MM.1S (cell line): ENCODE measurements around the gene BANK1.

Experiments used
- DNase-seq: peaks from one replicate; pipeline ENCODE4 v3.0.0-alpha.2; 2015
- H2AFZ ChIP-seq: fragments of 300-600 bp; sonication (generic); 2 replicates; pipeline ENCODE4 v1.6.0; 2016; ENCODE audit warnings: antibody characterized with exemption, low read length
- H3F3A ChIP-seq: fragments of 300-600 bp; sonication (generic); 2 replicates; pipeline ENCODE4 v1.6.1; 2016; ENCODE audit warnings: mild to moderate bottlenecking, antibody characterized with exemption, low read length, moderate library complexity, mixed read lengths; ENCODE audit not compliant: insufficient read depth
- H3K27ac ChIP-seq: fragments of 300-600 bp; sonication (generic); 2 replicates; pipeline ENCODE4 v1.5.1; 2016; ENCODE audit warnings: mild to moderate bottlenecking, low read length
- H3K27me3 ChIP-seq: fragments of 300-600 bp; sonication (generic); replicated peaks from 2 replicates; pipeline ENCODE4 v1.6.0; 2016; ENCODE audit warnings: low read length; ENCODE audit not compliant: insufficient read depth
- H3K36me3 ChIP-seq: fragments of 300-600 bp; sonication (generic); replicated peaks from 2 replicates; pipeline ENCODE4 v1.6.1; 2016; ENCODE audit warnings: mild to moderate bottlenecking, low read length, mixed read lengths; ENCODE audit not compliant: insufficient read depth
- H3K4me1 ChIP-seq: fragments of 300-600 bp; sonication (generic); 2 replicates; pipeline ENCODE4 v1.6.1; 2016; ENCODE audit warnings: low read length, mixed read lengths
- H3K4me2 ChIP-seq: fragments of 300-600 bp; sonication (generic); 2 replicates; pipeline ENCODE4 v1.6.0; 2016; ENCODE audit warnings: low read depth, low read length
- H3K4me3 ChIP-seq: fragments of 300-600 bp; sonication (generic); 2 replicates; pipeline ENCODE4 v1.5.1; 2016; ENCODE audit warnings: low read length, mixed read lengths
- H3K79me2 ChIP-seq: fragments of 300-600 bp; sonication (generic); 2 replicates; pipeline ENCODE4 v1.6.1; 2016; ENCODE audit warnings: mixed run types, low read length, mixed read lengths
- H3K9ac ChIP-seq: fragments of 300-600 bp; sonication (generic); 2 replicates; pipeline ENCODE4 v1.6.1; 2016; ENCODE audit warnings: low read length, mixed read lengths
- H3K9me2 ChIP-seq: fragments of 300-600 bp; sonication (generic); replicated peaks from 2 replicates; pipeline ENCODE4 v1.6.1; 2016; ENCODE audit warnings: mild to moderate bottlenecking, low read length, mixed read lengths; ENCODE audit not compliant: insufficient read depth
- H3K9me3 ChIP-seq: fragments of 300-600 bp; sonication (generic); replicated peaks from 2 replicates; pipeline ENCODE4 v1.6.1; 2016; ENCODE audit warnings: mild to moderate bottlenecking, low read length, mixed read lengths; ENCODE audit not compliant: insufficient read depth
- H4K20me1 ChIP-seq: fragments of 300-600 bp; sonication (generic); 2 replicates; pipeline ENCODE4 v1.6.1; 2016; ENCODE audit warnings: mild to moderate bottlenecking, low read length, moderate library complexity, mixed read lengths; ENCODE audit not compliant: insufficient read depth
- CTCF ChIP-seq: fragments of 300-600 bp; sonication (generic); IDR thresholded peaks from 2 replicates; pipeline ENCODE4 v1.5.1; 2016; ENCODE audit warnings: antibody characterized with exemption, low read length, mixed read lengths
- EZH2 ChIP-seq: fragments of 300-600 bp; sonication (generic); optimal IDR thresholded peaks from 2 replicates; pipeline ENCODE3; 2017; ENCODE audit warnings: low read depth, mild to moderate bottlenecking, antibody characterized with exemption, low read length, mixed read lengths
- EZH2phosphoT487 ChIP-seq: fragments of 300-600 bp; sonication (generic); IDR thresholded peaks from 2 replicates; pipeline ENCODE4 v1.6.1; 2018; ENCODE audit warnings: antibody characterized with exemption, low read length

Gene BANK1

GRCh38 chr4:101790521-101791181, at the start of gene BANK1:
BANK1 (plus strand) TSS chr4:101790730; CDS start chr4:101790881, 151 bp downstream.
- 0 out of 2 replicates have a peak within 1 kb of the TSS, but pooled peaks have one; percentile 19 for H2AFZ ChIP-seq
- H3K9ac ChIP-seq = no peak within 1 kb of the TSS
- no peaks in the 10 kb centered on the region for H3K79me2 ChIP-seq
- H3K4me1 ChIP-seq = peaks cover 7% of the 10 kb centered on the region
- H3K4me3 ChIP-seq = peak within 1 kb of the TSS; percentile 32
- H3K4me2 ChIP-seq = peak within 1 kb of the TSS; percentile 59
- no peaks in the 10 kb centered on the region for H3F3A ChIP-seq
- no peaks in the 10 kb centered on the region for H3K9me3 ChIP-seq
- peak; percentile 87 for DNase-seq
- no peaks in the 10 kb centered on the region for H3K27me3 ChIP-seq
- no peaks in the 10 kb centered on the region; the same call in 1 of the 2 replicates for H3K9me2 ChIP-seq
- no peaks in the 10 kb centered on the region for H3K36me3 ChIP-seq
- TF ChIP-seq CTCF = peak; percentile 22; the same call in 1 of the 2 replicates
- TF ChIP-seq EZH2phosphoT487 = no peak
- H3K27ac ChIP-seq = peak within 1 kb of the TSS; percentile 17; the same call in 1 of the 2 replicates
- no peaks in the 10 kb centered on the region for H4K20me1 ChIP-seq

- H3K4me3 ChIP-seq = no peak overlapping the region
- H2AFZ ChIP-seq = no peak overlapping the region
- no peaks in the 10 kb centered on the region for H3K9me2 ChIP-seq
- H3K36me3 ChIP-seq = no peaks in the 10 kb centered on the region
- H4K20me1 ChIP-seq = no peaks in the 10 kb centered on the region
- no peaks in the 10 kb centered on the region for H3K27me3 ChIP-seq
- no peaks in the 10 kb centered on the region for H3F3A ChIP-seq
- H3K4me2 ChIP-seq = no peak overlapping the region
- no peaks in the 10 kb centered on the region for H3K9me3 ChIP-seq
- DNase-seq = no peak
- H3K9ac ChIP-seq = no peak overlapping the region
- H3K79me2 ChIP-seq = no peaks in the 10 kb centered on the region
- H3K27ac ChIP-seq = no peak overlapping the region
- no peak for TF ChIP-seq EZH2
- no peaks in the 10 kb centered on the region for H3K4me1 ChIP-seq
Observed at GRCh38 chr4:101753721-101754120, 36.8 kb upstream of the BANK1 start.

GRCh38 chr4:101756181-101756580, 34.3 kb upstream of the BANK1 start:
- TF ChIP-seq EZH2phosphoT487 = no peak
- no peak for TF ChIP-seq EZH2
- no peak for TF ChIP-seq CTCF
- H3K4me2 ChIP-seq = no peak overlapping the region
- no peaks in the 10 kb centered on the region for H3K9me2 ChIP-seq
- no peaks in the 10 kb centered on the region for H3K79me2 ChIP-seq
- no peak overlapping the region for H3K9ac ChIP-seq
- H3K36me3 ChIP-seq = no peaks in the 10 kb centered on the region
- H3K4me3 ChIP-seq = no peak overlapping the region
- H3F3A ChIP-seq = no peaks in the 10 kb centered on the region
- H3K9me3 ChIP-seq = no peaks in the 10 kb centered on the region
- H3K27me3 ChIP-seq = no peaks in the 10 kb centered on the region
- H3K27ac ChIP-seq = no peak overlapping the region
- no peaks in the 10 kb centered on the region for H4K20me1 ChIP-seq
- no peak for DNase-seq
- H3K4me1 ChIP-seq = no peaks in the 10 kb centered on the region
- H2AFZ ChIP-seq = no peak overlapping the region

- H3K27me3 ChIP-seq = no peaks in the 10 kb centered on the region
- no peaks in the 10 kb centered on the region for H3K9me3 ChIP-seq
- H3K27ac ChIP-seq = no peak overlapping the region
- H2AFZ ChIP-seq = no peak overlapping the region
- H3K9me2 ChIP-seq = no peaks in the 10 kb centered on the region
- no peak overlapping the region for H3K4me3 ChIP-seq
- no peak for DNase-seq
- no peak overlapping the region for H3K4me2 ChIP-seq
- no peak overlapping the region for H3K9ac ChIP-seq
- no peaks in the 10 kb centered on the region for H3K79me2 ChIP-seq
- H4K20me1 ChIP-seq = no peaks in the 10 kb centered on the region
- TF ChIP-seq EZH2 = no peak
- no peak for TF ChIP-seq EZH2phosphoT487
- no peak for TF ChIP-seq CTCF
- H3K36me3 ChIP-seq = no peaks in the 10 kb centered on the region
- H3K4me1 ChIP-seq = no peaks in the 10 kb centered on the region
- no peaks in the 10 kb centered on the region for H3F3A ChIP-seq
Observed at GRCh38 chr4:101761405-101761804, 29.1 kb upstream of the BANK1 start.
